Erythroblast (primary cell): ENCODE data around the gene GPR137B.

ENCODE experiments used
- GATA1 ChIP-seq: IDR thresholded peaks from 2 replicates; pipeline ENCODE4 v1.6.1; 2011; ENCODE audit warnings: low read depth, mild to moderate bottlenecking, control low read depth, low read length, moderate library complexity
- POLR2A ChIP-seq: IDR thresholded peaks from 2 replicates; pipeline ENCODE4 v1.6.1; 2011; ENCODE audit warnings: mild to moderate bottlenecking, low read length

DNA sequence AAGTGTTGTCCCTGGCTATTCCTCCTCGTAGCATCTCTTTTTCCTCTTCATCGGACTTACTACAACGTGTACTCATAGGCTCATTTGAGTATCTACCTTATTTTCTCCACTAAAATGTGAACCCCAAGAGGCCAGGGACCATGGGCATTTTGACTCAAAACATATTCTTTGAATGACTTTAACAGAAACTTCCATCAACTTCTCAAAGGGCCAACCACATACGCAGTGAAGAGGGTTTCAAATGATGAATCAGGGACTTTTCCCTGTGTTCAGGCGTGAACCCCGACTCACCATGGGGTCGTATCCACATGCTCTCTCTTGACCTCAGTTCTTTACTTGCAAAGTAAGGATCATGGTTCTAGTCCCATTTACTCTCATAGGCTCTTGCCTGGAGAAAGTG is 20.2 kb upstream of the GPR137B start:
- TF ChIP-seq POLR2A, result no peak
- no peak for TF ChIP-seq GATA1
